Osteoblast (primary cell): ENCODE measurements around the gene OLFML2B. TPM values are rescaled to one million over a fixed set of nuclear protein-coding genes. Genes with fewer than 3 reads are reported as not detected.

Experiments used
- DNase-seq: peaks from one replicate; pipeline ENCODE4 v3.0.0; 2011; ENCODE audit warnings: low spot score, mixed read lengths; ENCODE audit not compliant: insufficient read length; ENCODE audit errors: missing footprints
- H2AFZ ChIP-seq: 2 replicates; pipeline ENCODE4 v1.6.0; 2011; ENCODE audit warnings: mild to moderate bottlenecking, low read length
- H3K27ac ChIP-seq: 2 replicates; pipeline ENCODE4 v1.5.1; 2011; ENCODE audit warnings: mild to moderate bottlenecking, low read depth, low read length, moderate library complexity
- H3K27me3 ChIP-seq: 2 replicates; pipeline ENCODE4 v1.6.0; 2012; ENCODE audit warnings: mild to moderate bottlenecking, control low read depth, inconsistent platforms, low read length, moderate library complexity; ENCODE audit not compliant: insufficient read depth
- H3K36me3 ChIP-seq: 2 replicates; pipeline ENCODE4 v1.5.1; 2011; ENCODE audit warnings: mild to moderate bottlenecking, low read length, control low read depth, moderate library complexity; ENCODE audit not compliant: insufficient read depth
- H3K4me1 ChIP-seq: 2 replicates; pipeline ENCODE4 v1.5.1; 2011; ENCODE audit warnings: mild to moderate bottlenecking, low read length, control low read depth, moderate library complexity; ENCODE audit not compliant: insufficient read depth
- H3K4me2 ChIP-seq: 2 replicates; pipeline ENCODE4 v1.6.0; 2011; ENCODE audit warnings: mild to moderate bottlenecking, low read length; ENCODE audit not compliant: insufficient read depth
- H3K4me3 ChIP-seq: fragments of 200-600 bp; sonication (generic); 3 replicates; pipeline ENCODE4 v1.5.1; 2012; ENCODE audit warnings: mild to moderate bottlenecking, low read length, inconsistent platforms; ENCODE audit not compliant: insufficient read depth
- H3K79me2 ChIP-seq: 2 replicates; pipeline ENCODE4 v1.6.0; 2012; ENCODE audit warnings: mild to moderate bottlenecking, low read length, control low read depth, inconsistent platforms; ENCODE audit not compliant: insufficient read depth
- H3K9me3 ChIP-seq: 2 replicates; pipeline ENCODE4 v1.5.1; 2011; ENCODE audit warnings: low read depth, low read length, control low read depth
- H4K20me1 ChIP-seq: 2 replicates; pipeline ENCODE4 v1.6.0; 2012; ENCODE audit warnings: mild to moderate bottlenecking, low read length, control low read depth; ENCODE audit not compliant: insufficient read depth
- total RNA-seq: library from RNA; depleted of rRNA; stranded (reverse); fragments of >200 nt; gene quantifications from 2 replicates; pipeline ENCODE4 v1.2.3, GENCODE V29; 2012
- TF ChIP-seq, protein P1 (sequence below): IDR thresholded peaks from 2 replicates; pipeline ENCODE4 v1.5.1; 2011; ENCODE audit warnings: mild to moderate bottlenecking, low read depth, low read length, moderate library complexity; ENCODE audit errors: extremely low read depth

The OLFML2B gene
- total RNA-seq, 1 donor = 49.9 TPM

DNA sequence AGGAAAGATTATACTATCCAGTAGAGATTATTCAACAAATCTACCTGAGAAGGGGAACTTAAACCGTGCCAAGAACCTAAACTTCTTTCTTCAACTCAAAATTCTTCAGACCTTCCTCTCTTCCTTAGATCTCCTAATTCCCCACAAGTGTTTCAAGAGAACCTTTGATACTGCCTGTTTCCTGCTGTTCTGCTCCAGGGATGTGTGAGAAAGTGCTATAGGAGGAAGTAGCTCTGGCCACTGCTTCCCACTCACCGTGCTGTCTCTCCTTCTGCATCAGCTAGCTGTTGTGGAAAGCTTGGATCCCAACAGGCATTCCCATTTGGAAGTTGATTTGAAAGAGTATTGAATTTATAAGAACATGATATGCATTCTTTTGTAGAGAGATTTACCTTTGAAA lies 41.3 kb upstream of the OLFML2B start:
- DNase-seq = no peak
- no peak overlapping the region for H2AFZ ChIP-seq
- H3K36me3 ChIP-seq = no peaks in the 10 kb centered on the region
- no peak overlapping the region for H3K27ac ChIP-seq
- TF ChIP-seq, protein P1, sequence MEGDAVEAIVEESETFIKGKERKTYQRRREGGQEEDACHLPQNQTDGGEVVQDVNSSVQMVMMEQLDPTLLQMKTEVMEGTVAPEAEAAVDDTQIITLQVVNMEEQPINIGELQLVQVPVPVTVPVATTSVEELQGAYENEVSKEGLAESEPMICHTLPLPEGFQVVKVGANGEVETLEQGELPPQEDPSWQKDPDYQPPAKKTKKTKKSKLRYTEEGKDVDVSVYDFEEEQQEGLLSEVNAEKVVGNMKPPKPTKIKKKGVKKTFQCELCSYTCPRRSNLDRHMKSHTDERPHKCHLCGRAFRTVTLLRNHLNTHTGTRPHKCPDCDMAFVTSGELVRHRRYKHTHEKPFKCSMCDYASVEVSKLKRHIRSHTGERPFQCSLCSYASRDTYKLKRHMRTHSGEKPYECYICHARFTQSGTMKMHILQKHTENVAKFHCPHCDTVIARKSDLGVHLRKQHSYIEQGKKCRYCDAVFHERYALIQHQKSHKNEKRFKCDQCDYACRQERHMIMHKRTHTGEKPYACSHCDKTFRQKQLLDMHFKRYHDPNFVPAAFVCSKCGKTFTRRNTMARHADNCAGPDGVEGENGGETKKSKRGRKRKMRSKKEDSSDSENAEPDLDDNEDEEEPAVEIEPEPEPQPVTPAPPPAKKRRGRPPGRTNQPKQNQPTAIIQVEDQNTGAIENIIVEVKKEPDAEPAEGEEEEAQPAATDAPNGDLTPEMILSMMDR = no peak
- peaks cover 42% of the 10 kb centered on the region for H3K27me3 ChIP-seq
- H3K4me3 ChIP-seq = no peak overlapping the region
- no peaks in the 10 kb centered on the region for H4K20me1 ChIP-seq
- no peak overlapping the region for H3K4me2 ChIP-seq
- peaks cover 3% of the 10 kb centered on the region for H3K4me1 ChIP-seq
- no peaks in the 10 kb centered on the region for H3K9me3 ChIP-seq
- no peaks in the 10 kb centered on the region for H3K79me2 ChIP-seq

DNA sequence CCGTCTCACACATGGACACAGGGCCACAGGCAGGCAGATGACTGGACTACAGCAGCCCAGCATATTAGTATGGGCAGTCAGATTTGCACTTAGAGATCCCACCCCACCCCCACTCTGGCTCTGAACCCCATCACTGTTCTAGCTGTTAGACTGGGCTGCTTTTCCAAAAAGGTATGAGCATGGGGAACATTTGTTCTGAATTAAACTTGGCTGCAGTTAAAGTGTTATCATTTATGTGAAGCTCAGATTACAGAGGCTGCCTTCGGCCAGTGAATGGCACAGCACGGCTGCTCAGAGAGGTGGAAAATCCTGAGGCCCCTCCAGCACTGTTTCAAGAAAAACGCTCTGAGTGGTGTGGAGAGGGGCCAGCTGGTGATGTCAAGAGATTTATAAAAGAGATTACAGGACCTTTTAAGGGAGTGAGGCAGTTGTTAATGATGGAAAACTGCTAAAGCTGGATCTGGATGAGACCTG lies 38.9 kb upstream of the OLFML2B start:
- Histone ChIP-seq H3K9me3 (no peaks in the 10 kb centered on the region), H4K20me1 (no peaks in the 10 kb centered on the region), H3K79me2 (no peaks in the 10 kb centered on the region), H2AFZ (no peak overlapping the region), H3K36me3 (no peaks in the 10 kb centered on the region), H3K4me2 (no peak overlapping the region), H3K4me1 (no peaks in the 10 kb centered on the region), H3K27me3 (peaks cover 35% of the 10 kb centered on the region), H3K4me3 (no peak overlapping the region), H3K27ac (no peak overlapping the region)
- TF ChIP-seq, protein P1 = no peak
- no peak for DNase-seq

DNA sequence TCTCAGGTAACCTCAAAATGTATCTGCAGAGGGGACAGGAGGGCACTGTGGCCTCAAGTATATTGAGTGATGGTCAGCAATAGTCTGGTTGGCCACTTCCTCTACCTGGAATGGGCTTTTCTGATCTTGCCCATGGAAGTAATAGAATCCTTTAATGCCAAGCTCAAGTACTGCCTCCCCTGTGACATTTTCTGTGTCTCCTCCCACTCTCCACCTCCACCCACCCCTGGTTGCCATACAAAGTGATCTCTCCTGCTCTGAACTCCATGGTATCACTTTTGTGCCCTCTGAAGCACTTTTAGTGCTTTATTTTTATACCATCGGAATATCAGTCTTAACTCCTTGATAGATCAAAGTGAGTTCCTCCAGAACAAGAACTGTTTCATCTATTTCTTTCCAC lies 36.6 kb upstream of the OLFML2B start:
- TF ChIP-seq, protein P1 = no peak
- H3K4me3 ChIP-seq = no peak overlapping the region
- H3K79me2 ChIP-seq = no peaks in the 10 kb centered on the region
- no peak overlapping the region for H2AFZ ChIP-seq
- no peak for DNase-seq
- peaks cover 1% of the 10 kb centered on the region for H3K4me1 ChIP-seq
- H3K27ac ChIP-seq = no peak overlapping the region
- no peaks in the 10 kb centered on the region for H3K36me3 ChIP-seq
- no peaks in the 10 kb centered on the region for H4K20me1 ChIP-seq
- no peak overlapping the region for H3K4me2 ChIP-seq
- H3K27me3 ChIP-seq = peaks cover 30% of the 10 kb centered on the region
- H3K9me3 ChIP-seq = no peaks in the 10 kb centered on the region

DNA sequence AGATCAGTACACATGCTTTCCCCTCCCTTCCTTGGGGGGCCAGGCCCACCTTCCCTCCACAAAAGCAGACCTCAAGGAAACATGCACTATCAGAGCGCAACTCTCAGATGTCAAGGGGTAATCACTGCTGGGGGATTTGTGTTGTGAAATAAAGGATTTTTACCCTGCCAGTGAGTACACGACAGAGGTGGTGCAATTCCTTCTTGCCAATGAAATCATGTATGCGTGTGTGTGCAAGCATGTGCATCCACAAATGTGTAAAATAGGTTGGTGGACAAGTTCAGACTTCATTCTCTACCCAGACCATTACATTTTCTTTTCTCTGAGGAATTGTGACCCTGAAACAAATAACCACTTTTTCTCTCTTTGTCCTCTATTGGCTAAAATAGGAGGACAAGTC lies 36.1 kb upstream of the OLFML2B start:
- peaks cover 29% of the 10 kb centered on the region for H3K27me3 ChIP-seq
- H4K20me1 ChIP-seq = no peaks in the 10 kb centered on the region
- no peak overlapping the region for H3K4me2 ChIP-seq
- TF ChIP-seq, protein P1 = no peak
- DNase-seq = no peak
- peaks cover 7% of the 10 kb centered on the region for H3K4me1 ChIP-seq
- H3K9me3 ChIP-seq = no peaks in the 10 kb centered on the region
- H2AFZ ChIP-seq = no peak overlapping the region
- H3K79me2 ChIP-seq = no peaks in the 10 kb centered on the region
- no peak overlapping the region for H3K4me3 ChIP-seq
- H3K27ac ChIP-seq = no peak overlapping the region
- no peaks in the 10 kb centered on the region for H3K36me3 ChIP-seq
